Muscle of leg (tissue), 11 donors: ENCODE measurements around the gene FAM107B. TPM values are rescaled to one million over a fixed set of nuclear protein-coding genes. Genes with fewer than 3 reads are reported as not detected.

Source experiments
- DNase-seq: peaks from one replicate; pipeline ENCODE4 v3.0.0; 2013
- H3K27ac ChIP-seq: one replicate; pipeline ENCODE4 v1.5.1; 2013; ENCODE audit warnings: mild to moderate bottlenecking, low read length, control low read depth
- H3K27me3 ChIP-seq: one replicate; pipeline ENCODE4 v1.6.1; 2013; ENCODE audit warnings: low read length; ENCODE audit not compliant: control insufficient read depth, insufficient read depth
- H3K36me3 ChIP-seq: one replicate; pipeline ENCODE4 v1.6.1; 2013; ENCODE audit warnings: low read length; ENCODE audit not compliant: control insufficient read depth, insufficient read depth
- H3K4me1 ChIP-seq: one replicate; pipeline ENCODE4 v1.6.1; 2013; ENCODE audit warnings: low read length; ENCODE audit not compliant: control insufficient read depth, insufficient read depth
- H3K4me3 ChIP-seq: one replicate; pipeline ENCODE4 v1.5.1; 2013; ENCODE audit warnings: low read length, control low read depth
- H3K9me3 ChIP-seq: replicated peaks from 2 replicates; pipeline ENCODE4 v1.6.1; 2013; ENCODE audit warnings: low read depth, low read length; ENCODE audit not compliant: control insufficient read depth
- WGBS: methylation state at CpG from one replicate; pipeline ENCODE4 v1.1.5; 2013; ENCODE audit warnings: missing lambda C conversion rate; ENCODE audit not compliant: insufficient coverage; 5-methylcytosine and 5-hydroxymethylcytosine counted together
- polyA plus RNA-seq, 8 donors: library from polyadenylated mRNA; unstranded; fragments of 120-200 nt; gene quantifications; one replicate each; pipeline versions ENCODE4 v1.2.1 to v1.2.3, GENCODE V29; 2013; ENCODE audit warnings: inconsistent platforms in 1 of 8, low replicate concordance in 1 of 8; ENCODE audit not compliant: insufficient read length in 8 of 8, insufficient read depth in 1 of 8
- total RNA-seq: library from RNA; stranded (reverse); fragments of 120-200 nt; gene quantifications from one replicate; pipeline ENCODE4 v1.2.4, GENCODE V29; 2013

FAM107B gene
- total and polyA plus RNA-seq, 9 donors, result 13.5 to 32.4 (median 18.7) TPM

- no peak for DNase-seq
- no peak overlapping the region for H3K4me3 ChIP-seq
- H3K27ac ChIP-seq, result no peak overlapping the region
- WGBS, result no CpG with 5 or more reads among the region's 6 CpGs
- H3K36me3 ChIP-seq, result no peaks in the 10 kb centered on the region
- peaks cover 7% of the 10 kb centered on the region for H3K4me1 ChIP-seq
- no peaks in the 10 kb centered on the region for H3K9me3 ChIP-seq
- H3K27me3 ChIP-seq, result no peaks in the 10 kb centered on the region
Measured at GRCh38 chr10:14586901-14587300, 187.8 kb downstream of the FAM107B start.

DNA sequence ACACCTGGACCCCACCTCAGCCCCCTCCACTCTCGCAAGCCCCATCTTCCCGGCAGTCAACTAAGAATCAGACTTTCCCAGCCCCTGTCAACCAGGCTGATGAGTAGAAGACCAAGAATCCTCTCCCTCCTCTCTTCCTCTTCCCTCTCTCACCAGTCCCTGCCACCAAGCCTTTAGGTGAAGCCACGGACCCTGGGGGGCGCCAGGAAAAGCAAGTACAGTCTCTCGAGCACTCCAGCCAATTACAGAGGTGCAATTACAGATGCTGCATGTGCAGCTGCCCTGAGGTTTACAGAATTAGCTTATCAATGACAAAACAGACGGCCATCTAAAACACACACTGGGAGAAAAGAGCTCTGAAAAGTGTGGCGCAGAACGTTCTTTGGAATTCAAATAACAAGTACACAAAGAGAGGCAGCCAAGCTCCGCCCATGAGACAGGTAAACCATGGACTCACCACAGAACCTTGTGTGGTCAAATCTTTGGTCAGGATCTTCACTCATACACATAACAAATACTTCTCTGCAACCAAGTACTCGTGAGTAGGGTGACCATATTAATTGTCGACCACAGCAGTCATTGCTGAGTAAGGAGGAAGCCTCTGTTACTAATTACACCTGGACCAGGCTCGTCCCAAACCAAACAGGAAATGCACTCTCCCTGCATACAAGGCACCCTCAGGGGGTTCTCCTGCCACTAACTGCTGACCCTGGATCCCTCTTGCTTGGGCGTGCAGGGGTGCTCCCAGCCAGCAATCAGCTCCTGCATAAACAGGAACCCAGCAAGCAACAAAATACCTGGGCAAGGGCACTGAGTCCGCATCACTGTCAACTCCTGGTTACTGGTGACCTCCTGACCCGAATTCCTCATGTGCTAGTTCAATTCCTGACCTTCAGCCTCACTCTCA is 189.2 kb downstream of the FAM107B start:
- no peak overlapping the region for H3K27ac ChIP-seq
- H3K27me3 ChIP-seq, result no peaks in the 10 kb centered on the region
- H3K4me1 ChIP-seq, result peaks cover 7% of the 10 kb centered on the region
- no peaks in the 10 kb centered on the region for H3K9me3 ChIP-seq
- H3K36me3 ChIP-seq, result no peaks in the 10 kb centered on the region
- H3K4me3 ChIP-seq, result no peak overlapping the region
- no peak for DNase-seq
- 73% methylated on average over 11 of the region's 15 CpGs for WGBS

GRCh38 chr10:14584661-14585060 is 190.0 kb downstream of the FAM107B start:
- DNase-seq, result no peak
- H3K27me3 ChIP-seq, result no peaks in the 10 kb centered on the region
- no peak overlapping the region for H3K27ac ChIP-seq
- no peak overlapping the region for H3K4me3 ChIP-seq
- no peaks in the 10 kb centered on the region for H3K36me3 ChIP-seq
- H3K9me3 ChIP-seq, result no peaks in the 10 kb centered on the region
- WGBS, result no CpG with 5 or more reads among the region's 3 CpGs
- peaks cover 7% of the 10 kb centered on the region for H3K4me1 ChIP-seq

GRCh38 chr10:14583967-14584366 is 190.7 kb downstream of the FAM107B start:
- no peak for DNase-seq
- H3K27ac ChIP-seq, result no peak overlapping the region

GRCh38 chr10:14583252-14583651 is 191.4 kb downstream of the FAM107B start:
- Histone ChIP-seq H3K36me3 (no peaks in the 10 kb centered on the region), H3K27ac (no peak overlapping the region), H3K4me3 (no peak overlapping the region), H3K4me1 (peaks cover 3% of the 10 kb centered on the region), H3K27me3 (no peaks in the 10 kb centered on the region), H3K9me3 (no peaks in the 10 kb centered on the region)
- WGBS, result 97% methylated on average over 5 of the region's 11 CpGs
- no peak for DNase-seq

More at GRCh38 chr10:14583967-14584366, 190.7 kb downstream of the FAM107B start:
- Histone ChIP-seq H3K36me3 (no peaks in the 10 kb centered on the region), H3K4me3 (no peak overlapping the region), H3K9me3 (no peaks in the 10 kb centered on the region), H3K27me3 (no peaks in the 10 kb centered on the region), H3K4me1 (peaks cover 7% of the 10 kb centered on the region)
- WGBS, result 94% methylated on average over 3 of the region's 4 CpGs

DNA sequence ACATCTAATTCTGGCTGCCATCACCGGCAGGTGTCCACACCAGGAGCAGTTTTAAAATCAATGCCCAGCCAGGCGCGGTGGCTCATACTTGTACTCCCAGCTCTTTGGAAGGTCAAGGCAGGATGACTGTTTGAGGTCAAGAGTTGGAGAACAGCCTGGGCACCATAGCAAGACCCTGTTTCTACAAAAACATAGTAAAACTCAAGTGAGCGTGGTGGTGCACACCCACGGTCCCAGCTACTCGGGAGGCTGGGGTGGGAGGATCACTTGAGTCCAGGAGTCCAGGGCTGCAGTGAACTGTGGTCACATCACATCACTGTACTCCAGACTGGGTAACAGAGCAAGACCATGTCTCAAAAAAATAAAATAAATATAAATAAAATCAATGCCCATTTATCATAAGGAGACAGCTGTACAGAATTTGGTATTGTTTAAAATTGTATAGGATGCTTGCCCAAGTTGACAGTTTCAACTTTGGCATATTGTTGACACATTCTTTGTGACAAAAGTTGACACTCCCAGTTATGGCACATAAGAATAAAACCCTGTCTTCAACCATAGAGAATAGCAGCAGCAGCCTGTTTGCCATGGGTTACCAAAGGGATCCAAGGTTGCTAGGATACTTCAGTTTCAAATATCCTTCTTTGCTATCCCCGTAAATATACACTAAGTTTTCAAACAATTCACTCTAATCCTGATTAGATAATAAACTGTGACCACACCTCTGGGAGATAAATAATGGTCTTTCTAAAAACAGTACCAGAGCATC is 193.0 kb downstream of the FAM107B start:
- DNase-seq, result no peak
- no peaks in the 10 kb centered on the region for H3K4me1 ChIP-seq
- H3K9me3 ChIP-seq, result no peaks in the 10 kb centered on the region
- H3K36me3 ChIP-seq, result no peaks in the 10 kb centered on the region
- 100% methylated on average over 2 of the region's 7 CpGs for WGBS
- no peaks in the 10 kb centered on the region for H3K27me3 ChIP-seq
- H3K4me3 ChIP-seq, result no peak overlapping the region
- no peak overlapping the region for H3K27ac ChIP-seq

- WGBS, result 65% methylated on average over 13 of the region's 13 CpGs
- H3K27me3 ChIP-seq, result no peaks in the 10 kb centered on the region
- no peak overlapping the region for H3K4me3 ChIP-seq
- peak overlapping the region; percentile 39 for H3K27ac ChIP-seq
- peak; percentile 80 for DNase-seq
- H3K9me3 ChIP-seq, result no peaks in the 10 kb centered on the region
- no peaks in the 10 kb centered on the region for H3K36me3 ChIP-seq
- H3K4me1 ChIP-seq, result no peaks in the 10 kb centered on the region
Measured at GRCh38 chr10:14580671-14581332, 193.9 kb downstream of the FAM107B start.

DNA sequence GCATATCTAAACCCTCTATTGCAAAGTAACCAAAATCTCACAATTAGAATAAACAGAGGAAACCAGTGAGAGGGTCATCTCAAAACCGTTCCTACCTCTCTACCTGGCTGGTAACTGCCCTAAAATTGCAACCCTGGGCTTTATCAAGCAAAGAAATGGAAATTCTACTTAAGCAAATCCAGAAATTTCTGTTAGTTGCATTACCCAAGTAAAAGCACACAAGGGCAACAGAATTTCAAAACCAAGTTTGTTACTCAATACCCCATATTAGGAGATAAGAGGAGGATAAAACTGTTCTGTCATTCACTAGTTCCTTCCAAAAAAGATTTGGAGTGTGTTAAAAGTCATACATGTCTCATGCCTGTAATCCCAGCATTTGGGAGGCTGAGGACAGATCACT is 195.3 kb downstream of the FAM107B start:
- no peaks in the 10 kb centered on the region for H3K27me3 ChIP-seq
- no peak overlapping the region for H3K4me3 ChIP-seq
- DNase-seq, result no peak
- H3K4me1 ChIP-seq, result no peaks in the 10 kb centered on the region
- no peaks in the 10 kb centered on the region for H3K36me3 ChIP-seq
- WGBS, result no CpG with 5 or more reads among the region's 1 CpG
- H3K27ac ChIP-seq, result no peak overlapping the region
- H3K9me3 ChIP-seq, result no peaks in the 10 kb centered on the region

- 90% methylated on average over 6 of the region's 18 CpGs for whole genome bisulfite sequencing
- no peak for DNase-seq
- H3K27ac ChIP-seq, result peak overlapping the region; percentile 6
- no peaks in the 10 kb centered on the region for H3K9me3 ChIP-seq
- H3K36me3 ChIP-seq, result no peaks in the 10 kb centered on the region
- H3K4me3 ChIP-seq, result no peak overlapping the region
- H3K4me1 ChIP-seq, result no peaks in the 10 kb centered on the region
- no peaks in the 10 kb centered on the region for H3K27me3 ChIP-seq
Measured at GRCh38 chr10:14578060-14578952, 196.4 kb downstream of the FAM107B start.
